ENCODE data around the gene DCUN1D1.

DNA sequence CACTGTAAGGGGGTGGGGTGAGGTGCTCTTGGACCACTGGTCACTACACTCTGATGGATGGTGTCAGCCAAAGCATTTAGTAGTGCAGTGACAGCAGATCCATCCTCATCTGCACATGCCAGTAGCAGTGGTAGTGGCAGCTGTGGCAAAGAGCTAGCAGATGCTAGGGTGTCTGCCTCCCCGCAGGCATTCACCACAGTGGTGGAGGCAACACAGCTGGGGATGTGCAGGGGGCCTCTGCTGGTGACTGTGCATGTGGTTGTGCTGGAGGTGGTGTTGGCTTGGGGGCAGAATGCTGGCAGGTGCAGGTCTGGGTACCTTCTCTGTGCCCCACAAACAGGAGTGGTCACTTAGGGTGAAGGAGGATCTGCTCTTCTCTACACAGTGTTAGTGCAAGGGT lies 19.4 kb upstream of the DCUN1D1 start:
- TF ChIP-seq, protein P1, sequence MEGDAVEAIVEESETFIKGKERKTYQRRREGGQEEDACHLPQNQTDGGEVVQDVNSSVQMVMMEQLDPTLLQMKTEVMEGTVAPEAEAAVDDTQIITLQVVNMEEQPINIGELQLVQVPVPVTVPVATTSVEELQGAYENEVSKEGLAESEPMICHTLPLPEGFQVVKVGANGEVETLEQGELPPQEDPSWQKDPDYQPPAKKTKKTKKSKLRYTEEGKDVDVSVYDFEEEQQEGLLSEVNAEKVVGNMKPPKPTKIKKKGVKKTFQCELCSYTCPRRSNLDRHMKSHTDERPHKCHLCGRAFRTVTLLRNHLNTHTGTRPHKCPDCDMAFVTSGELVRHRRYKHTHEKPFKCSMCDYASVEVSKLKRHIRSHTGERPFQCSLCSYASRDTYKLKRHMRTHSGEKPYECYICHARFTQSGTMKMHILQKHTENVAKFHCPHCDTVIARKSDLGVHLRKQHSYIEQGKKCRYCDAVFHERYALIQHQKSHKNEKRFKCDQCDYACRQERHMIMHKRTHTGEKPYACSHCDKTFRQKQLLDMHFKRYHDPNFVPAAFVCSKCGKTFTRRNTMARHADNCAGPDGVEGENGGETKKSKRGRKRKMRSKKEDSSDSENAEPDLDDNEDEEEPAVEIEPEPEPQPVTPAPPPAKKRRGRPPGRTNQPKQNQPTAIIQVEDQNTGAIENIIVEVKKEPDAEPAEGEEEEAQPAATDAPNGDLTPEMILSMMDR (IDR thresholded peaks at IDR 0.05) = no peak
- no peak for TF ChIP-seq EP300 (IDR thresholded peaks at IDR 0.05)
